Activated CD8-positive, alpha-beta memory T cell treated with anti-CD3 and anti-CD28 coated beads for 1 hour (primary cell): Measurements from ENCODE around the gene E2F1.

Experiments used
- DNase-seq, 2 donors: peaks; one replicate each; pipeline ENCODE4 v3.0.0-alpha.2; 2020; ENCODE audit warnings: low read depth in 1 of 2; ENCODE audit errors: extremely low read depth in 1 of 2

E2F1 gene

GRCh38 chr20:33673114-33673409 lies 13.1 kb downstream of the E2F1 start:
- DNase-seq = no peak

GRCh38 chr20:33672426-33673113 lies 13.6 kb downstream of the E2F1 start:
- no peak for DNase-seq

GRCh38 chr20:33671573-33672288 lies 14.5 kb downstream of the E2F1 start:
- no peak for DNase-seq

- DNase-seq = no peak
These were observed 15.3 kb downstream of the E2F1 start for GRCh38 chr20:33670715-33671499.

DNA sequence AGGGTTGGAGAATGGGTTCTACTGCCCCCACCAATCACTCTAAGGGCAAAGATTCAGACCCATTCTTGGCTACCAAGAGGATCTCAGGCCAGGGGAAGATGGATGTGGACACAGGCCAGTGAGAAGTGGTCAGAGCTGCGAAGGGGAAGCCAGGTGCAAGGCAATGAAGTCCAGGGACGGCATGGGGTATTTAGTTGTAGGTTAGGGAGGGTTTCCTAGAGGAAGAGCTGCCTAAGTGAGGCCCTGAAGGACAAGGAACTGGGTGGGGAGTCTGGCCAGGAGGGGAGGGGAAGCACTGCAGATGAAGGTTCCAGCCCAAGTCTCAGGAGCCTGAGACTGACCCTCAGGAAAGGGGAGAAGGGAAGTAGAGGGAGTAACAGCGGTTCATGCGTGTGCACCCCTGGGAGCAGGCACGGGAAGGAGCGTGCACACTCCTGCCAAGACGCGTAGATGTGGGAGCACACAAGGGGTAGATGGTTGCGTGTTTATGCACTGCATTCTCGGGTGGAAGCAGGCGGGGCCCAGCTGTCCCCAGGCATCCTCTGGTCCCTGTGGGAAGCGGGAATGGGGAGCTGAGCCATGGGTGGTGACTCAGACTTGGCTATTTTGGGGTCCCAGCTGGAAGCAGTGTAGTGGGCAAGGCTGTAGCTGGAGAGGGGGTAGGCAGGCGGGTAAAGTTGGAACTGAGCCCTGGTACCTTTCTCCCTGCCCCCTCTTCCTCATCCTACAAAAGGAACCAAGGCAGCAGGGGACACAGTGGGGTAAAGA lies 16.1 kb downstream of the E2F1 start:
- DNase-seq = no peak

DNA sequence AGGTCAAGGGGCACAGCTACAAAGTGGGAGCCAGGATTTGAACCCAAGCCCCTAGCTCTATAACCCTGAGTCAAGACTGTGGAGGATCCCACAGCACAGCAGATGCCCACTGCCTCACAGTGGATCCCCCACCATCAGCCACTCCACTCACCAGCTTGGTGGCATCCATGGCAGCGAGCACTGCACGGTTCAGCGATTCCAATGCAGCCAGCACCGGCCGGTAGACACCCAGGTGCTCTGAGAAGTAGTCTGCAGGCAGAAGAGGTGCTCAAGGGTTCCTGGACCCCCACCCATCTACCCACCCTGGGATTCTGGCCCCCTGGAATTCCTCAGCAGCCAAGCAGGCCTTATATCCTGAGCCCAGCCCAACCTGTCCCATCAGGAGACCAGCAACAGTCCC lies 17.0 kb downstream of the E2F1 start:
- no peak for DNase-seq

GRCh38 chr20:33668466-33669155 lies 17.6 kb downstream of the E2F1 start:
- DNase-seq = no peak

GRCh38 chr20:33667676-33668465 lies 18.3 kb downstream of the E2F1 start:
- DNase-seq = peak in 1 of 2 donors; percentile 66

DNA sequence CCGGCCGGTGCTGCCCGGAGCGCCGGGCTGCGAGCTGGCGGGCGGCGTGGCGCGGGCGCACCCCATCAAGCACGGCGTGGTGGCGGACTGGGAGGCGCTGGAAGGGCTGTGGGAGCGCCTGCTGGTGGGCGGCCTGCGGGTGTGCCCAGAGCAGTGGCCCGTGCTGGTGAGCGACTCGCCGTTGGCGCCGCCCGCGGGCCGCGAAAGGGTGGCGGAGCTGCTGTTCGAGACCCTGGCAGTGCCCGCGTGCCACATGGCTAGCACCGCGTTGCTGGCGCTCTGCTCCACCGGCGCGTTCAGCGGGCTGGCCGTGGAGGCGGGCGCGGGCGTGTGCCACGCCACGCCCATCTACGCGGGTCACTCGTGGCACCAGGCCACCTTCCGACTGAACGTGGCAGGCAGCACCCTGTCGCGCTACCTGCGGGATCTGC lies 18.9 kb downstream of the E2F1 start:
- peak in 1 of 2 donors; percentile 19 for DNase-seq

- DNase-seq = peak; percentile 45 to 66
These were observed 19.6 kb downstream of the E2F1 start, which contains the start of gene ACTL10 for GRCh38 chr20:33666293-33667244. ACTL10 (plus strand) TSS chr20:33666943; CDS start chr20:33667498, 555 bp downstream.

- DNase-seq = no peak
These were observed 21.4 kb downstream of the E2F1 start for GRCh38 chr20:33664762-33665144.

DNA sequence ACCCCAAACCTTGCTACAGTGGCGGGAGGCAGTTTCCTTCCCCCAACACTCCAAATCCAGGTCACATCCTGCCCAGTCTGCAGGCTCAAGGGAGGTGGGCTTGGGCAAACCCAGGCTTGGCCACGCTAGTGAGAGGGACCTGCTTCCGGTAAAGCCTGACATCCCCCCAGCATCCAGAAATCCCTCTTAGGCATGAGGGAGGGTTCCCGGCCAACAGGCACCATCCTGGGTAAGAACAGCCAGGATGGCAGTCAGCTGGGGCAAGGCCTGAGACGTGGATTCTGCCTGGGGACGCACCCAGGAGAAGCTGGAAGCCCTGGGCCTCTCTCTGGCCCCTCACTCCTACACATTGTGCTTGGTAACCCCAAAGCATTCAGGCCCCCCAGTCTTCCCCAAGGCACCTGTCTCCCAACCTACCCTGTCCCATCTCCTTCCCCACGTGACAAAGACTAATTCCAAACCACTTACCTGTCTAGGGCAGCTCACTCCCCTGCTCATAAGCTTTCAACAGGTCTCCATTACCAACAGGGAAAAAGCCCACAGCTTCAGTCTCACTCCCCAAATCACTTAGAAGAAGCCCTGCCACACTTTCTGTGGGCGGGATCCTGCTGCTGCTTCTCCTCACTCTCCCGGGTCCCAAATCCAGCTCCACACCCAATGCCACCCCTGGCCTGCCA lies 22.0 kb downstream of the E2F1 start:
- no peak for DNase-seq

- peak; percentile 52 to 74 for DNase-seq
These were observed 22.8 kb downstream of the E2F1 start for GRCh38 chr20:33663161-33664084.

DNA sequence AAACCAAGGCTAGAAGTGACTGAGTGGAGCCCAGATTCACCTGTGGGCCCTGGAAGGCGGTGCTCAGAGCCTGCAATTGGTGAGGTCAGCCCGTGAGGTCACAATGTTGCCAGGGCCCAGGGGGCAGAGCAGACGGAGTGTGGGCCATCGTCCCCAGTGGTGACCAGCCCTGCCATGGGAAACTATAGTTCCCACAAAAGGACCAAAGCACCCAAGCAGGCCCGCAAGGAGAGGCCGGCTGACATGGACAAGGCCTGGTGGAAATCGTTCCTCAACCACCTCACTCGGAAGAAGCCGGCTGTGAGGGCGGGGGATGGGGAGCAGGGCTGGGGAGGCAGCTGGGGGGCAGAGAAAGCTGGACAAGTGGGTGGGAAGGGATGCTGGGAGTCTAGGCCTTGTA lies 24.0 kb downstream of the E2F1 start, which contains the start of gene C20orf144:
Gene C20orf144 (plus strand): TSS at position 156 of the 400 bp plus-strand sequence. CDS start 19 bp downstream, at position 175.
- DNase-seq = no peak

- DNase-seq = no peak
These were observed 25.5 kb downstream of the E2F1 start for GRCh38 chr20:33660685-33661058.

DNA sequence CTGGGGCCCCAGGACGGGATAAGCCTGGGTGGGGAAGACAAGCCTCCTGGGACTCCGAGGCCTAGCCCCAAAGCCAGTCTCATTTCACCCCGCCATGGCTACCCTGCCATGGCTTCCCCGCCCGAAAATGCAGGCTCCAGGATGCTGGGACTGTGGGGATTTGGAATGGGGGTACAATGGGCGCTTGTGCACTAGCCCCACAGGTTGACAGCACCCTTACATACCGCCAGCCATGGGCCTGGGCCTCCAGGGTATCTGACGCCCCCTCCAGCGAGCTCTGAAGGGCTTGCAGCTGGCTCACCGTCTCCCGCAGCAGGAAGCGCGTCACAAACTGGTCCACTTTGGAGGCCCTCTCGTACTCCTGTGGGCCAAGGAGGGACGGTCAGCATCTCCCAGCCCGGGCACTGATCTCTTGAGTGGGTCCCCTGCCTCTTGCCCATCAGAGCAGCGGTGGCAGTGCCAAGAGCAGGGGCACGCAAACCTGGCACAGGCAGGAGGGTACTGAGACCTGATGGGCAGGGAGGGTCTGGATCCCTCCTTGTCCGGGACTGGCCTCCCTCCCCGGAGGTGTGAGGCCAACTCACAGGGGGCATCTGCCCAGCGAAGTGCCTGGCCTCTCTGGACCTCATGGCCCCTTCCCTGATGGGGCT lies 26.0 kb downstream of the E2F1 start:
- DNase-seq = no peak
